OCI-LY3 (cell line): Measurements from ENCODE around the gene PSMB1.

Experiments used
- EZH2phosphoT487 ChIP-seq: fragments of 200-600 bp; shearing (Covaris generic); IDR thresholded peaks from 2 replicates; pipeline ENCODE4 v1.6.1; 2018; ENCODE audit warnings: antibody characterized with exemption, mixed run types, low read depth
- TF ChIP-seq, protein P1 (sequence below): fragments of 200-600, 300-600 bp; sonication (generic); IDR thresholded peaks from 2 replicates; pipeline ENCODE4 v1.5.1; 2014; ENCODE audit warnings: antibody characterized with exemption, low read length, low read depth

- TF ChIP-seq, protein P1, sequence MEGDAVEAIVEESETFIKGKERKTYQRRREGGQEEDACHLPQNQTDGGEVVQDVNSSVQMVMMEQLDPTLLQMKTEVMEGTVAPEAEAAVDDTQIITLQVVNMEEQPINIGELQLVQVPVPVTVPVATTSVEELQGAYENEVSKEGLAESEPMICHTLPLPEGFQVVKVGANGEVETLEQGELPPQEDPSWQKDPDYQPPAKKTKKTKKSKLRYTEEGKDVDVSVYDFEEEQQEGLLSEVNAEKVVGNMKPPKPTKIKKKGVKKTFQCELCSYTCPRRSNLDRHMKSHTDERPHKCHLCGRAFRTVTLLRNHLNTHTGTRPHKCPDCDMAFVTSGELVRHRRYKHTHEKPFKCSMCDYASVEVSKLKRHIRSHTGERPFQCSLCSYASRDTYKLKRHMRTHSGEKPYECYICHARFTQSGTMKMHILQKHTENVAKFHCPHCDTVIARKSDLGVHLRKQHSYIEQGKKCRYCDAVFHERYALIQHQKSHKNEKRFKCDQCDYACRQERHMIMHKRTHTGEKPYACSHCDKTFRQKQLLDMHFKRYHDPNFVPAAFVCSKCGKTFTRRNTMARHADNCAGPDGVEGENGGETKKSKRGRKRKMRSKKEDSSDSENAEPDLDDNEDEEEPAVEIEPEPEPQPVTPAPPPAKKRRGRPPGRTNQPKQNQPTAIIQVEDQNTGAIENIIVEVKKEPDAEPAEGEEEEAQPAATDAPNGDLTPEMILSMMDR = no peak
- no peak for TF ChIP-seq EZH2phosphoT487
Measured at GRCh38 chr6:170497841-170498301, 55.2 kb downstream of the PSMB1 start.
